Bone marrow (tissue), 2 donors: ENCODE results near the gene SYNGR4.
"Not testable (repeated sequence)": the region's sequence is repeated elsewhere in the genome, so short reads cannot be mapped to it uniquely, and the experiment has no call there.

Experiments used
- DNase-seq, 2 donors: peaks; one replicate each; lab custom pipeline; 2025; lab: John Stamatoyannopoulos, UW

SYNGR4 gene, protein sequence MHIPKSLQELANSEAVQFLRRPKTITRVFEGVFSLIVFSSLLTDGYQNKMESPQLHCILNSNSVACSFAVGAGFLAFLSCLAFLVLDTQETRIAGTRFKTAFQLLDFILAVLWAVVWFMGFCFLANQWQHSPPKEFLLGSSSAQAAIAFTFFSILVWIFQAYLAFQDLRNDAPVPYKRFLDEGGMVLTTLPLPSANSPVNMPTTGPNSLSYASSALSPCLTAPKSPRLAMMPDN

DNA sequence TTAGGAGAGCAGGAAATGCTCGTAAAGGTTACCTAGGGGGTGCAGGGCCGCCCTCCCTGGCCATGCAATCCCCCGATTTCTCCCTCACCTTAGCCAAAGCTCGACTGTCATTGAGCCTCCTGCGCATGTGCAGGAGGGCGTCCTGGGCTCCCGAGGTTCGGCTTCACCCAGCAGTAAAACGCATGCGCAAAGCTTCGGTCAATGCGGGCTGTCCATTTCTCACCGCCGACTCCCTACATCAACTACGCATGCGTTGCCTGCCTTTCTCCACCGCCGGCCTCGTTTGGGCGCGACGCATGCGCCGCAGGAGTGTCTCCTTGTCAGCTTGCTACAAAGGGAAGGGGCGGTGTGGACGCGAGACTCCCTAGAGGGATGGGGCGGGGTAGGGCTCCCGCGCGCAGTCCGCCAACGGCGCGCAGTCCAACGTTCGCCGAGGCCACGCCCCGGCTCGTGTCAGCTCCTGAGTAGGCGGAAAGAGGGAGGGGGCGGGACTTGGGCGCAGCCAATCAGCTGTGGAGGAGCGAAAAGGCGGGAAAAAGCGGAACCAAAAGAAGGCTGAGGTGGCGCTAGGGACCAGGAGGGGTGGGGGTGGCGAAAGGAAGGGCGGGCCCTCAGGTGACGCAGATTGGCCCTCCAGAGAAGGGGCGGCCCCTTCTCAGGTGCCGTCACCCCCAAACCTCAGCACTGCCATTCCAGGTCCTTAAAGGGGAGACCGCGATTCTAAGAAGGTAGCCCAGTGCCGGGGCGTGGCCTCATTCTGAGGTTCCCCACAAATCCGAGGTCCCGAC lies at the start of gene SYNGR4, which contains the start of gene TMEM143:
TSS of gene SYNGR4 (plus strand) at position 558 of the 788 bp plus-strand sequence. CDS start 1,476 bp downstream, outside the sequence.
TSS of gene TMEM143 (minus strand) at position 131 of the 788 bp plus-strand sequence. CDS start at position 111, 20 bp downstream.
- peak; percentile 97 to 99 for DNase-seq

DNA sequence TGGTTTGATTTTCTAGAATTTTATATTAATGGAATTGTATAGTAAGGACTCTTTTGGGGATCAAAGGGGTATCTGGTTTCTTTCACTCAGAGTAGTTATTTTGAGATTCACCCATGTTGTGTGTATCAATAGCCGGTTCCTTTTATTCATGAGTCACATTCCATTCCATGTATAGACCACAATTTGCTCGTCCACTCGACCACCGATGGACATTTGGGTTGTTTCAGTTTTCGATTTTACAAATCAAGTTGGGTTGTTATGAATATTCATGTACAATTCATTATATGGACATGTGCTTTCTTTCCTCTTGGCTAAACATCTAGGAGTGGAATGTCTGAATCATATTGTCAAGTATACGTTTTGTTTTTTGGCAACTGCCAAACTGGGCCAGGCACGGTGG lies 48.5 kb upstream of the SYNGR4 start:
- DNase-seq = no peak

DNA sequence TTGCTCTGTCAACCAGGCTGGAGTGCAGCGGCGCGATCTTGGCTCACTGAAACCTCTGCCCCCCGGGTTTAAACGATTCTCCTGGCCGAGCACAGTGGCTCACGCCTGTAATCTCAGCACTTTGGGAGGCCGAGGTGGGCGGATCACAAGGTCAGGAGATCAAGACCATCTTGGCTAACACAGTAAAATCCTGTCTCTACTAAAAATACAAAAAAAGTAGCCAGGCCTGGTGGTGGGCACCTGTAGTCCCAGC lies 46.5 kb upstream of the SYNGR4 start:
- DNase-seq = not testable (repeated sequence)

DNA sequence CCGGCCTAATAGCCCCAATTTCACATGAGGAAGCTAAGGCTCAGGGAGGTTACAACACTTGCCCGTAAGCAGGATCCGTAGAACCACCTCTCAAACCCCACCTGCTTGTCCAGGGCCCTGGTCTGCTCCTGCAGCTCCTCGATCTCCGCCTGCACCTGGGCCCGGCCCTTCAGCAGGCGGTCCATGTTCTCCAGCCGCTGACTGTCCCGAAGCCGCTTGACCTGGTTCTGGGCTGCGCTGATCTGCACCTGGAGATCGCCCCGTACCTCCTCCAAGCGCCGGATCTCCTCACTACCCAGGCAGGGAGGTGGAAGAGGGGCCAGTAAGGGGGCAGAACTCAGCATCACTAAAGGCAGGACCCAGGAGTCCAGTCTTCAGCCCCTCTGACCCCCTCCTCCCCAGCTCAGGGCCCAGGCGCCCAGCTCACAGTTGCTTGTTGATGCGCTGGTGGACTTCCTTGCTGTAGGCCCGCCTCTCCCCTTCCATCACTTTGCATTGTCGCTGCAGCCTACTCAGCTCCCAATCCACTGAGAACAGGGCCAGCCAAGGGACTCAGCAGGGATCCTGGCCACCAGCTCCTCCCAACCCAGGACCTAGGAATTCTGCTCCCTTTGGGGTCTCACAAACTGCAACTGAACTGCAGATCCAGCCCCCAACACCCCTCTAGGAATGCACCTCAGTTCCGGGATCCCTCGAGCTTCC lies 45.7 kb upstream of the SYNGR4 start:
- no peak for DNase-seq

DNA sequence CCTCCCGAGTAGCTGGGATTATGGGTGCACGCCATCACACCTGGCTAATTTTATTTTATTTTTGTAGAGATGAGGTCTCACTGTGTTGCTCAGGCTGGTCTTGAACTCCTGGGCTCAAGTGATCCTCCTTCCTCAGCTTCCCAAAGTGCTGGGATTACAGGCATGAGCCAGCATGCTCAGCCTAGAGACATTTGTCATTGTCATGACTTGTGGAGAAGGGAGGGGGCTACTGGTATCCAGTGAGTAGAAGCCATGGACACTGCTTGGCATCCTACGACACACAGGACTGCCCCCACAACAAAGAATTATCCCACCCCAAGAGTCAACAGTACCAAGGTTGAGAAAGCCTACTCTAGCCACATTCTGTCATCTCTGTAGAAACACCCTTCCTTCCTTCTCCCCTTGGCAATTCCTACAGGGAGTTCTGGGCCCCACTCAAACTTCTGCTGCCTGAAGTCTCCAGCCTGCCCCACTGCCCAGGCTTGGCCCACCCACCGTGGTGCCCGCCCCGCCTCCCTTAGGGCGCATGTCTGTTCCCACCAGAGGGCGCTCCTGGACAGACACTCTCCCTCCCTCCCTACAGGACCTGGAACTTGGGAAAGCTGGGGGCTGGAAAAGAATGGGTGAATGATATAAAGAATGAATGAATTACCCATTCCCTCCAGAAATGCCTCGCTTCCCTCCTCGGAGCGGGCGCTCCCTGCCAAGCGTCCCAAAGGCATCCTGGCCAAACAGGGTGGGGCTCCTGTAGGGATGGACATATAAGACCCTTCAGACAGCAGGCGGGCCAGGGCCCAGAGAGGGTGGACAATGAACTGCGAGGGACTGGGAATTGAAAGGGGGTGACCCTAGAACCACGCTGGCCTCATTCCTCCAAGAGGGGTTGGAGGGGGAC lies 44.3 kb upstream of the SYNGR4 start:
- peak; percentile 24 to 51 for DNase-seq

DNA sequence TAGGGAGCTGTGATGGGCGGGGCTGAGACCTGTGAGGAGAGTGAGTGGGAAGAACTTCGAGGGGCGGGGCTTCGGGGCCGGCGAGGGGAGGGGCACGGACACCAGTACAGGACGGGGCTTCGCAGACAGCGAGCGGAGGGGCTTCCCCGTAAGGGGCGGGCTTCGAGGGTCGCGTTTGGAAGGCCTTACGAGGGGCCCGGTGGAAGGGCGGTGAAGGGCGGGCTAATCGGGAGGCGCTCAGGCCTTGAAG lies 42.9 kb upstream of the SYNGR4 start:
- peak; percentile 89 to 94 for DNase-seq

DNA sequence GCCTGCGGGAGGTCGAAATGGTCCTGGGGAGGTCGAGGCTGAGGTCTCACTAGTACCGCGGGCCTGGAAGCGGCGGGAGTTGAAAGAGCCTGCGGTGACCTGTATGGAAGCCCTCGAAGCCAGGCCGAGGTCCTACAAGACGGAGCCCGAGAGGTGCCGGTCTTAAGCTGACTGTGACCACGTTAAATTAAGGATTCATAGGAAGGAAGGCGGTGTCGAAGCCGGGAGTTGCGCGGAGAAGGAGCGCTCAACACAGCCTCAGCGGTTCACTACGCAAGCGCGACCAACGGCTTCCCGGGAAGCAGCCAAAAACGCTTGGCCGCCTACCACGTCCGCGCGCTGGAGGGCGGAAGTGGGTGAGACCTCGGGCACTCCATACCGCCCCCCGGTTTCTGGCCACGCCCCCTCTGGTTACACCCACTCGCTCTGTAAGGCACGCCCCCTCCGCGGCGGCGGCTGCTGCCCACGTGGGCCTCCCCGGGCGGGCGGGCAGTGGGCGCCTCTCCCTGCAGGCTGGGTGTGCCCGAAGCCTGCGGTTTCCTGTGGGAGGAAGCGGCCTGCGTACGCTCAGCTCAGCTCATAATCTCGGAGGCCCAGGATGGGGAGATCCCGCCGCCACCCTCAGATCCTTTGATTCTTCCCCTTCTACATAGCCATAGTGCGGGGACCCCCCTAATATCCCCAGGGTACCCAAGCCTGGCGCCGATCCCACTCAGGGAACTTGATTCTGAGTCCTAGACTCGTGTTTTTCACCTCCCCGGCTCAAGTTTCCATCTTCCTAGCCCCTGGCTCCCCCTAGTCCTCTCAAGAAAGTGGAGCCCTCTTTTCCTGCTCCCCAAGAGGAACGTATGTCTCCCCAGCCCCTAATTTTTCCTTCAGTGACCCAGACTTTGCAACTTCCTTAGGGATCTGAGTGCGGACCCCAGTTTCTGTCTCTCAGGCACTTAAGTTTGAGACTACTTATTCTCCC lies 42.3 kb upstream of the SYNGR4 start:
- DNase-seq = peak; percentile 96

DNA sequence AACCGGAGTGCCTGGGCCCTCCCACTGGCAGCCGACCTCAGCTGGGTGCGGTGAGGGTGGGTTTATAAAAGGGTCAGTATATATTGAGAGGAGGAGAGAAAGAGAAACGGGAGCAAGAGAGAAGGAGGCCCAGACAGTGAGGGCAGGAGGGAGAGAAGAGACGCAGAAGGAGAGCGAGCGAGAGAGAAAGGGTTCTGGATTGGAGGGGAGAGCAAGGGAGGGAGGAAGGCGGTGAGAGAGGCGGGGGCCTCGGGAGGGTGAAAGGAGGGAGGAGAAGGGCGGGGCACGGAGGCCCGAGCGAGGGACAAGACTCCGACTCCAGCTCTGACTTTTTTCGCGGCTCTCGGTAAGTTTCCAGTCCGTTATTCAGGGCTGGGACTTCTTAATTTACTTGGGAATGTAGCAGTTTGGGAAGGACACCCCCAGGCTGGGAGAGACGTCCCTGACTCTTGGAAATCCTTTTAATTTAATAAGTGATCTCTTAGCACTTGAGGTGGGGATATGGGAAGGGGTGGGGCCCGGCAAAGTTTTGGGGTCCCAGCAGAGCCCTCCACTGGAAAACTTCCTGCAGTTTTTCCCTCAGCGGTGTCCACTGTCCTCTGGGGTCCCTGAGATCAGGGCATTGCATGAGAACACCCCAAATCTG lies 38.8 kb upstream of the SYNGR4 start, which contains the start of gene EMP3:
TSS of gene EMP3 (plus strand) at position 288 of the 646 bp plus-strand sequence. CDS start 1,293 bp downstream, outside the sequence.
- peak; percentile 52 to 83 for DNase-seq

DNA sequence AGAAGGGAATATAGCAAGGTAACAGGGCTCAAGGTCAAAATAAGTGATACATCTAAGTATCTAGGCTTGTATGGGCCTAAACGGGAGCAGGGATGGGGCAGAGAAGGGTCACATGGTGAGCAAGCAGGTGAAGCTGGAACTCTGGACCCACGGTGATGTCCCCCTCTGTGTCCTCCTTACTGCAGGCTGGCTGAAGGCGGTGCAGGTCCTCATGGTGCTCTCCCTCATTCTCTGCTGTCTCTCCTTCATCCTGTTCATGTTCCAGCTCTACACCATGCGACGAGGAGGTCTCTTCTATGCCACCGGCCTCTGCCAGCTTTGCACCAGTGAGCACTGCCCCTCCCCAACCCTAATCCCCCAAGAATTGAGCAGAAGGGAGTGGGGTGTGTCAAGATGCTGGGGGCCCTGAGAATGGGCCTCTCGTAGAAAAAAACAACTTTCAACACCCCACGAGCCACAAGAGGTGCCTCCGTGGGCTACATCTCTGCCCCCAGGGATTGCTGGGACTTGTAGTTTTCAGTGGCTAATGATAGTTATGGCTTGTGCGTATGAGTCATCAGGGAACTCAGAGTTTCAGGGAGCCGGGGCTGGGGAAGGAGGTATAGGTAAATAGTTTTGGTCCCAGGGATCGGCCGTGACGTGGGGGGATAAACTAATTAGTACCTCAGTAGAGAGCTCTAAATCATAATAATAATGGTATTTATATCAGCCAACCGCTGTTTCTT lies 34.8 kb upstream of the SYNGR4 start:
- DNase-seq = peak in 1 of 2 donors; percentile 25

DNA sequence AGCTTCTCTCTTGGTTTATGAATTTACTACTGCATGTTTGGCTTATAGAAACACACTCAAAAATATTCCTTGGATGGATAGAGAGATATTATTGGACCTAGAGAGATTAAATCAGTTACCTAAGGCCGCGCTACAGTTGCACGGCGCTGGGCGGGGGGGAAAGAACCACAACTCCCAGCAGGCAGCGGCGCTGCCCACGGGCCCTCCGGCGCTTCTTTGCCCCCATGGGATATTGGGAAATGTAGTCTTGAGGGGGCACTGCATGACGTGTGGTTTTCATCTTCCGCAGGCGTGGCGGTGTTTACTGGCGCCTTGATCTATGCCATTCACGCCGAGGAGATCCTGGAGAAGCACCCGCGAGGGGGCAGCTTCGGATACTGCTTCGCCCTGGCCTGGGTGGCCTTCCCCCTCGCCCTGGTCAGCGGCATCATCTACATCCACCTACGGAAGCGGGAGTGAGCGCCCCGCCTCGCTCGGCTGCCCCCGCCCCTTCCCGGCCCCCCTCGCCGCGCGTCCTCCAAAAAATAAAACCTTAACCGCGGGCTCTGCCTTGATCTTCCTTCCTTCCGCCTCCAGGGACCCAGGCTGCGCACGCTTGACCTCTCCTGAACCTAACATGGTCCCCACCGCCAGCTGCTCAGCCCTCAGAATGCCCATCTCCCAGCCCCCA lies 34.0 kb upstream of the SYNGR4 start:
- peak in 1 of 2 donors; percentile 57 for DNase-seq

DNA sequence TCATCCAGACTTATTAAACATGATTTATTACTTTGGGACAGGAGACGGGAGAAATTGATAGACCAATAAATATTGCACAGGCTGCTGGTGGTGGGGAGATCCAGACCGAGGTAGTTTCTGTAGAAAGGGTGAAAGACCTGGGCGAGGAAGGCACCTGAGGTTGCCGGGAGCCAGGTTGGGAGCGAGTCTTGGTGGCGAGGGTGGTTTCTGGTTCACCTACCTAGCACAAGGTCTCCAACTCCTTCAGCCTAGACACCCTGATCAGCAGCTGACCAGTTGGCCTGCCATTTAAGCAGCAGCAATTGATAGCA lies 31.9 kb upstream of the SYNGR4 start:
- no peak for DNase-seq

DNA sequence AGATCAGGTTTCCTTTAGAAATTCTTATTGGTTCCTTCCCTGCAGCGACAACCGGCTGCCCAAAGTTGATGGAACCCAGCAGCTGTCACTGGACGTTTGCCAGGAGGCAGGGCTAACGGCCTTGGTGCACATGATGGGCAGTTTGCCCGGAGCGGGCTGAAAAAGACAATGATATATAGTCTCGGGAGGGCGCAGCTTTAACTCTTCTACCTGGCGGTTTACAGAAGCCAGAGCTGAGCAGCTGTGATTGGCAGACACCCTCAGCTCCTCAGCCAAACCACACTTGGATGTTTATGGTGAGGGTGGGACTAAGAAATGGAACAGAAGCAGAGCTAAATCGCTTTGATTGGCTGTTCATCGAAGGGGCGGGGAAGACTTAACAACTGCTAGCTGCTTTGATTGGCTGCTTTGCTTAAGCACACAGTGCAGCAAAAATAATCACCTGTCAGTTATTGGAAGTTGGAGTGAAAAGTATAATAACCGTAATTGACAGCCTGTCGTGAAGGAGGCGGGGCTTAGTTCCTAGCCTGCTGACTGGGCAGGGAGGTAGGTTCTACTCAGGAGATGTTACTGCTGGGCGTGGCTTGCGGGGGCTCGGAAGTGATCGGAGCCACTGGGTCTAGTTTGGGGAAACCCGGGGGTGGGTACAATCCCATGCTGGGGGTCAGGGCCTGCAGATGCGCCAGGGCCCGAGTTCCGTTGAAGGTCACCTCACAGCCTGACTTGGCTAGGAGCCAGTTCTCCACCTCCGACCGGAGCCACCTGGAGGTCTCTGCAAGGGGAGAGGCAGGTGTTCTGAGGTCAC lies 31.3 kb upstream of the SYNGR4 start:
- peak; percentile 71 to 87 for DNase-seq

DNA sequence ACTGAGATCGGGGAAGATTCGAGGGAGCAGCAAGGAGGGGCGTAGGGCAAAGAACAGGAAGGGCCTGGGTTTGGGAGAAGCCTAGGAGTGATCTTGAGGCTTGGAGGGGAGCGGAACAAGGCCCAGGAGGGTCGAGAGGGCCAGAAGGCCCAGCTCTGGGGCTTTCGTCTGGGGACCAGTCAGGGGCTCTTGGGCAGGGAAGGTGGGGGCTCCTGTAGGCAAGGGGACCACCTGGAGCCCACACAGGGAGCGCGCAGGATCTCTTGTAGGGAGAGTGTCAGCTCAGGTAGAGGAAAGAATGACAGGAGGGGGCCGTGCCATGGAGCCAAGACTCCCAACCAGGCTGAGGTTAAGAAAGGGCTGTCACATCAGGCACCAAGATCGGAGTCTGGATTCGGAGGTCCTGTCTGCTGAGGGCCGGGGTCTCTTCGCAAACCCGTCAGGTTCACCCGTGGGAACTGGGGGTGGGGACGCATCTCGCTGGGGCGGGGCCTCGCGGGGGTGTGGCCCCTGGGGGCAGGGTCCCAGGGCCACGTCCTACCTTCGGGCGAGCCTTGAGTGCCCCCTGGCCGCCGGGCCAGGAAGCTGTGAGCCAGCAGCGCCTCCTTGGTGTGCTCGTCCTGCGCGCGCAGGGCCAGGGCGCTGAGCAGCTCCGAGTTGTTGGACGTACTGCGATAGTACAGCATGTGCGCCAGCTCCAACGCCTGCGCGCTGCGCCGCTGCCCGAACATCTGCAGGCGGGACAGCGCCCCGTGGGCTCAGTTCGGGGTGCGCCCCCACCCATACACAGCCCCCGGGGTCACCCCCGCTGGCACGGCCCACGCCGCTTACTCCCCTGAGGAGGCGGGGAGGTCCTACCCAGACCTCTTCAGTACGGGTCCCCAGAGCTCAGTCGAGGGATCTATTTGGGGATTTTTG lies 30.4 kb upstream of the SYNGR4 start:
- DNase-seq = peak; percentile 68 to 76

DNA sequence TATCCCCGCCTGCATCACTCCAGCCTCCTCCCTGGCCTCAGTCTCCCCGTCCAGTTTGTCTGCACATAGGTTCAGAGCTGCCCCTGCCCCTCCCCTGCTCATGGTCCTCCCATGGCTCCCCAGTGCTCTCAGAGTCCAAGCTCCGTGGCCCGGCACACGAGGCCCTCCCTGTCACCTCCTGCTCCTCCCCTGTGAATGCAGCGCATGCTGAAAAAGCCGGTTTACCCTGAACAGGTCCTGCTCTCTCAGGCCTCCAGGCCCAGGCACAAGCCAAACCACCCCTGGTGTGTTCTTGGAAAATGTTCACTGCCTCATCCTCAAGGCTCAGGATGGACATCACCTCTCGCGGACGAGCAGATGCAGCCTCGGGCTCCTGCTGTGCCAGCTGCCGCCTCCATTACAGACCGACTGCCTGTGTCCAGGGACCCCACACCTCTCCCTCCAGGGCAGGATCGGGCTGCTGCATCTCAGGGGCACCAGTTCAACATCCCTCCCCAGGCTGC lies 25.9 kb upstream of the SYNGR4 start:
- no peak for DNase-seq

DNA sequence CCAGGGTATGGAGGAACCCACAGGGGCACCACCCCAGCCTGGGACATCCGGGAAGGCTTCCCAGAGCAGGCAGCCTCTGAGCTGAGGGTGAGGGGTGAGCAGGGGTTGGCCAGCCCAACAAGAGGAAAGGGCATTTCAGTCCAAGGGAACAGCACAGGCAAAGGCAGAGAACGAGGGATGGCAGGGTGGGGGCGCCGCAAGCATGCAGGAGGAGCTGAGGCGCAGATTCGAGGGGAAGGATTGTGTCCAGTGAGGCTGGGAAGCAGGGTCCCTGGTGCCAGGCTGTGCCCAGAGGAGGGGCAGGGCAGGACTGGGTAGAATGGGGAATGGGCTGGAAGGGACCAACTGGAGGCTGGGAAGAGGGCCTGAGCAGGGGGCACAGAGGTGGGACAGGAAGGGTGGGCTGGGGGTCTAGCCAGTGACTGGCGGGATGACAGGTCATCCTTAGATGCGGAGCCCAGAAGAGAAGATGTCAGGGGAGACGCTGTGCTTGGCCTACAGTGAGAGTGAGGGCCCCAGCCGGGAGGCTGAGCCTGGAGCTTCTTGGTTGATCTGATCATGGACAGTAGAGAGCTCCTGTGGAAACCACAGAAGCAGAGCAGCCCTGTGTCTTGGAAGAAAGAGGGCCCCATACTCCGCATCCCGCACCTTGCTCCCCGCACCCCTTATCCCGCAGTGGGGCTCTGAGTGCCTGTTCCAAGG lies 25.2 kb upstream of the SYNGR4 start:
- DNase-seq = no peak

DNA sequence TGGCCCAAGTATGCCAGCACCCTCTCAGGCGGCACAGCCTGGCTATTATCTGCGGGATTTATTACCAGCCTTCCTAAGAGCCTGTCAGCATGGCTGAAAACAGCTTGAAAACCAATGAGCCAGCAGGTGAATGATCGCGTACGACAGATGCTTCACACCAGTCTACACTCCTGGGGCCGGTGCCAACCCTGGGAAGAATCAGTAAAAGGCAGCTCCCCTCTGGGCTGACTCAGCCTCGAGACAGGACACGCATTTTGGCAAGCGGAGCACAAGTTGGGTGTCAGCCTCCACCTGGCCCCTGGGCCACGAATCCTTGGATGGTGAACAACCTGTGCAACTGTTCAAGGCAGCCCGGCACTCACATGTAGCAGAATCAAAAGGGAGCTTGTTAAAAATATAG lies 23.2 kb upstream of the SYNGR4 start:
- no peak for DNase-seq
